GM23248 (cell line): ENCODE results near the gene WFDC1.

Experiments
- EZH2 ChIP-seq: fragments of 200-600 bp; sonication (generic); IDR thresholded peaks from 2 replicates; pipeline ENCODE4 v1.6.1; 2018; ENCODE audit warnings: antibody characterized with exemption, mild to moderate bottlenecking; ENCODE audit not compliant: insufficient read depth, poor library complexity, severe bottlenecking
- EZH2phosphoT487 ChIP-seq: fragments of 200-600 bp; sonication (generic); IDR thresholded peaks from 2 replicates; pipeline ENCODE4 v1.6.1; 2018; ENCODE audit warnings: antibody characterized with exemption, moderate library complexity, mild to moderate bottlenecking, low read depth; ENCODE audit not compliant: insufficient read depth

- TF ChIP-seq EZH2 (no peak), EZH2phosphoT487 (no peak)
Measured at GRCh38 chr16:84310642-84311041, 16.0 kb downstream of the WFDC1 start.
